Measurements from ENCODE around the gene DENND4B.

DNA sequence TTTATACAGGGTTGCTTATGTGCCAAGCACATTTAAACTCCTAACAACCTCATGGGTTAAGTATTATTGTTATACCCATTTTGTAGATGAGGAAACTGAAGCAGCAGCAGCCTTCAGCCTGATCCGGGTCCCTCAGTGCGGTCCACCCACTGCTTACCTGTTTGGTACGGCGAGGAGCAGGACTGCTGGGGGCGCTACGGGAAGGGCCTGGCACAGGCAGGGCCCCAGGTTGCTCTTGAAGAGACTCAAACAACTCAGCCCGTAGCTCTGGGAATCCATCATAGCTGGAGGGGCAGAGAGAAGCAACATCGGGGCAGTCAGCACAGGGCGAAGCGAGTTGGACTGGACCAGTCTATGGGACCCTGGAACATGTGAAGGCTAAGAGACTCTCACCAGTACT lies 9.2 kb downstream of the DENND4B start:
- TF ChIP-seq, protein P1, sequence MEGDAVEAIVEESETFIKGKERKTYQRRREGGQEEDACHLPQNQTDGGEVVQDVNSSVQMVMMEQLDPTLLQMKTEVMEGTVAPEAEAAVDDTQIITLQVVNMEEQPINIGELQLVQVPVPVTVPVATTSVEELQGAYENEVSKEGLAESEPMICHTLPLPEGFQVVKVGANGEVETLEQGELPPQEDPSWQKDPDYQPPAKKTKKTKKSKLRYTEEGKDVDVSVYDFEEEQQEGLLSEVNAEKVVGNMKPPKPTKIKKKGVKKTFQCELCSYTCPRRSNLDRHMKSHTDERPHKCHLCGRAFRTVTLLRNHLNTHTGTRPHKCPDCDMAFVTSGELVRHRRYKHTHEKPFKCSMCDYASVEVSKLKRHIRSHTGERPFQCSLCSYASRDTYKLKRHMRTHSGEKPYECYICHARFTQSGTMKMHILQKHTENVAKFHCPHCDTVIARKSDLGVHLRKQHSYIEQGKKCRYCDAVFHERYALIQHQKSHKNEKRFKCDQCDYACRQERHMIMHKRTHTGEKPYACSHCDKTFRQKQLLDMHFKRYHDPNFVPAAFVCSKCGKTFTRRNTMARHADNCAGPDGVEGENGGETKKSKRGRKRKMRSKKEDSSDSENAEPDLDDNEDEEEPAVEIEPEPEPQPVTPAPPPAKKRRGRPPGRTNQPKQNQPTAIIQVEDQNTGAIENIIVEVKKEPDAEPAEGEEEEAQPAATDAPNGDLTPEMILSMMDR (IDR thresholded peaks at IDR 0.05): no peak
- no peak for TF ChIP-seq POLR2A (IDR thresholded peaks at IDR 0.05)

Data from adrenal gland (tissue), 5 donors.